RKO (cell line): ENCODE measurements around the gene CDK5.
A peak's percentile ranks its signal among the peaks of the same experiment; 100 is the strongest.

Experiments
- DNase-seq: peaks from one replicate; pipeline ENCODE4 v3.0.0-alpha.2; 2016; ENCODE audit warnings: low spot score

Gene CDK5

DNA sequence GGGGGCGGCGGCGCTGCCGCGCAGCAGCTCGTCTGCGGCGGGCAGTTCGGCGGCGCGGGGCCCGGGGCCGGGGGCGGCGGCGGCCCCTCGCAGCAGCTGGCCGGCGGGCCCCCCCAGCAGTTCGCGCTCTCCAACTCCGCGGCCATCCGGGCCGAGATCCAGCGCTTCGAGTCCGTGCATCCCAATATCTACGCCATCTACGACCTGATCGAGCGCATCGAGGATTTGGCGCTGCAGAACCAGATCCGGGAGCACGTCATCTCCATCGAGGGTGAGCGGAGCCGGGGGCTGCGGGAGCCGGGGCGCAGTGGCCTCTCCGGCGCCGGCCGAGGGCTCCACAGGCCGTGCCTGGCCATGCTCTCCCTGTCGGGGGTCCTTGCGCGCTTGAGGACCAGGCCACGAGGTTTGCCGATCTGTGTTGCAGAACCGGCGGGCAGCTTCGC, 29.1 kb upstream of the CDK5 start:
- peak; percentile 66 for DNase-seq

DNA sequence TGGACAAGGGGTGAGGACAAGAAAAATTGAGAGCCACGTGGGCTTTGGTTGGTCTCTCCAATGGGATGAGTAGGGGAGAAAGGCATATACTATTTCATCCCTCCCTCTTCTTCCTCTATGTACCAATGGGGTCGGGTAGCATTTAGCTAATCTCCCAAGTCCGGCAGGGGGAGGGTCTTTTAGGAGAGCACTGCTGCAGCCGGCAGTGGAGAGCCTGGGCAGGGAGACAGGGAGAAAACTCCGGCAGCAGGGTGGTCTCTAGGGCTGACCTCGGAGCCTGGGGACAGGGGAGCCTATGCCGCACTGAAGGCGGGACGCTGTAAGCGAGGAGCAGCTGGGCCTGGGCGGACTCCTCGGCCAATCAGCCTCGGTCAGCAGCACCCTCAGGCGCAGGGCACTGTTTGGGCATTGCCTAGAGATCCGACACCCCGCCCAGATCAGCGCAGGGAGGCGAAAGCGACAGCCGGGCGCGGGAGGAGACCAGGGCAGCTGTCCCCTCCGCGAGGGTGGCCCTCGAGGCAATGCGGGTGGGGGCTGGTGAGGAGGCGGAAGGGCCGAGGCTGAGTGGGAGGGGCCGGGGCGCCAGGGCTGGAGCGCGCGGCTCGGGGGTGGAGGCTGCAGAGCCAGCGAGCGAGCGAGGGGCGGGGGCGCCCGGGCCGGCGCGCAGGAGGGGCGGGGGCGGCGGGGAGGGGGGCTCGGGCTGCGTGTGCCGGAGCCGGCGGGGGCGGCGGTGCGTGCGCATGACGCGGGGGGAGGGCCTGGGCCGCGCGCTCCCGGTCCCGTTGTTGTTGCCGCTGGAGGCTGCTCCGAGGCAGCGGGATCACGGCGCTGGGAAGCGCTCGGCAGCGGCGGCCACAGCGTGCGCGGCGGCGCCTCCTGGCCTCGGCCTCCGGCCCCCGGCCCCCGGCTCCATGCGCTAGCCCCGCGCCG, 28.3 kb upstream of the CDK5 start, which contains the start of gene AGAP3:
Gene AGAP3, plus strand, starts transcription at position 785 of the 930 bp plus-strand sequence. CDS start 267 bp downstream, outside the sequence.
- peak; percentile 87 for DNase-seq

DNA sequence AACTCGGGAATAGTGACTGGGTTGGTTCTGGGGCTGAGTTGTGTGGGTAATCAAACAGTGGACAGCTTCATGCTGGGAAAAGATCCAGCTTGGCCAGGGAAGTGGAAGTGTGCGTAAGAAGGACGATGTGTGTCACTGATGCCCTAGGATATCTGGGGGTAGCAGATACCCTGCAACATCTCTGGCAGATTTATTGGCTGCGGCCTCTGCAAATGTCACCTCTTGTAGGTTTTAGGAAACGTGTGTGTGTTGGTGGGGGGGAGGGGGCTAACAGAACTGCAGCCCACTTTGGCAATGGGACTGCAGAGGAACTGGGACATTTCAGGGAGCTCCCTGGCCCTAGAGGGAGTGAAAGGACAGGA, 27.6 kb upstream of the CDK5 start:
- no peak for DNase-seq

DNA sequence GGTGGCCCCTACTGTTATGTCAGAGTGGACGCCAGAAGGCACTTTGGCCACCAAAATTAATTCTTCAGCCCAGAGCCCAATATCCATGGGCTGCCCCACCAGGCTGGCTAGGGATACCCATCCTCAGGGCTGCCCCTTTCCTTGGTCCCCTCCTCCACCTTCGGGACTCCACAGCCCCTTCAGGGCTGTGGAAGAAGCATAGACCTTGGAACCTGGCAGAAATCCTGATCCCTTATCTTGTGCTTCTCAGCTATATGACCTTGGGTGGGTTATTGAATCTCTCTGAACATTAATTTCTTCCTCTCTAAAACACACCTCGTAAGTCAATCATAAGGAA, 26.1 kb upstream of the CDK5 start:
- DNase-seq = no peak

DNA sequence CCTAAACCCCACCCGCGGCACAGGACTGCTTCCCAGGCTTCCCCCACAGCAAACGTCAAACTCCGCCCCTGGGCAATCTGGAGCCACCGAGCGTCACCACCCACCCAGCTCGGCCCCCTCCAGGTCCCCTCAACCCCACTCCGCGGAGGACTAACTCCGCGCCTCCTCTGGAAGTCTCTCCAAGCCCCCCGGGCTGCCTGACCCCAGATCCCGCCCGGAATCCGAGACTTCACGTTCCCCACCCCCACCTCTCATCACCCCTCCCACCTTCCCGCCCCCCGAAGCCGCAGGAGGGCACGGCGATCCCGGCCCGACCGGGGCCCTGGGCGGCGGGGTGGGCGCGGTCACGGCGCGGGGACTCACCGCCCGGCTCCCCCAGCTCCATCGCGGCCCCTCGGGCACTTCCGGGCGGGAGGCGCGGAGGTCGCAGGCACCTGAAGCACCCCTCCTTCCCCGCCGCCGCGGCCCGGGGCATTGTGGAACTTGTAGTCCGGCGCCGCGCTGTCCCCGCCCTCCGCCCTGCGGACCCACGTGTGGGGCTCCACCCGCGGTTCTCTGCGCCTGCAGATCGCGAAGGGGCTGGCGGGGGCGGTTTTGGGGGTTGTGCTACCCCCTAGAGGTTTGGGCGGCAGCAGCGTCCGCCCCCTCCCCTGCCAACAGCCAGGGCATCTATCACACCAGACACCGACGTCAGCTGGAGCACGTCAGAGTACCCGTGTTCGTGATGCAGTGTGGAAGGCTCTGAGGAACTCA, 25.6 kb upstream of the CDK5 start, which contains the start of gene TMUB1:
Gene TMUB1, minus strand, starts transcription at position 423 of the 753 bp plus-strand sequence. CDS start 930 bp downstream, outside the sequence.
- DNase-seq = peak; percentile 80

GRCh38 chr7:151082141-151083070, 24.7 kb upstream of the CDK5 start:
- DNase-seq = peak; percentile 61

- peak; percentile 67 for DNase-seq
These were observed 23.7 kb upstream of the CDK5 start for GRCh38 chr7:151081170-151082101.

DNA sequence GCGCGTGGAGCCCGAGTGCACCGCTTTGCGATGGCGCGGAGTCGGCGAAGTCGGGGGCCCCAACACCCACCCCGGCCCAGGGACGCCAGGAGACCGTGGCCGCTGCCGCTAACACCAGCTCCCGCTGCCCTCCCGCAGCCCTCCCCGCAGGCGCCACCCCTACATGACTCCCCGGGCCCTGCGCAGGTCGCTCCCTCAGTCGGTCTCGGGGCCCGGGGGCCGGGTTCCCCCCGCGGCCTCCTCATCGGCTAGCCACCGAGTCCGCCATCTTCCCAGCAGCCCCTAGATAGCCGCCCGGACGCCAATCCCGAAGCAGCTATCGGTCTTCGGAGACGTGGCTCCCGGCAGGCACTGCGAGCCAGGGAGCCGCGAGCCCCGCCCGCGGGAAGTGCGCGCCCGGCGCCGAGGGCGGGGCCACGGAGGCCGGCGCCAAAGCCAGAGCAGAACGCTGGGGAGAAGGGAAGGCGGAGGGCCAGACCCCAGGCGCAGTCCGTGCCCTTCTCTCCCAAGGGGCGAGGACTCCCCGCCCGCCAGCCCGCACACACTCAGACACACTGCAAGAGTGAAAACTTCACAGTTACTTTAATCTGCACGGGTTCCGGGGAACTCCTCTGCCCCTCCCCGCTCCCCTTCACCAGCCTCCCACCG, 22.9 kb upstream of the CDK5 start, which contains the start of gene FASTK:
Gene FASTK, minus strand, starts transcription at position 288 of the 648 bp plus-strand sequence. Its CDS starts 43 bp downstream, at position 245.
- peak; percentile 95 for DNase-seq

- DNase-seq = peak; percentile 77
These were observed 22.4 kb upstream of the CDK5 start for GRCh38 chr7:151080067-151080521.

GRCh38 chr7:151079199-151079910, 21.7 kb upstream of the CDK5 start:
- no peak for DNase-seq

DNA sequence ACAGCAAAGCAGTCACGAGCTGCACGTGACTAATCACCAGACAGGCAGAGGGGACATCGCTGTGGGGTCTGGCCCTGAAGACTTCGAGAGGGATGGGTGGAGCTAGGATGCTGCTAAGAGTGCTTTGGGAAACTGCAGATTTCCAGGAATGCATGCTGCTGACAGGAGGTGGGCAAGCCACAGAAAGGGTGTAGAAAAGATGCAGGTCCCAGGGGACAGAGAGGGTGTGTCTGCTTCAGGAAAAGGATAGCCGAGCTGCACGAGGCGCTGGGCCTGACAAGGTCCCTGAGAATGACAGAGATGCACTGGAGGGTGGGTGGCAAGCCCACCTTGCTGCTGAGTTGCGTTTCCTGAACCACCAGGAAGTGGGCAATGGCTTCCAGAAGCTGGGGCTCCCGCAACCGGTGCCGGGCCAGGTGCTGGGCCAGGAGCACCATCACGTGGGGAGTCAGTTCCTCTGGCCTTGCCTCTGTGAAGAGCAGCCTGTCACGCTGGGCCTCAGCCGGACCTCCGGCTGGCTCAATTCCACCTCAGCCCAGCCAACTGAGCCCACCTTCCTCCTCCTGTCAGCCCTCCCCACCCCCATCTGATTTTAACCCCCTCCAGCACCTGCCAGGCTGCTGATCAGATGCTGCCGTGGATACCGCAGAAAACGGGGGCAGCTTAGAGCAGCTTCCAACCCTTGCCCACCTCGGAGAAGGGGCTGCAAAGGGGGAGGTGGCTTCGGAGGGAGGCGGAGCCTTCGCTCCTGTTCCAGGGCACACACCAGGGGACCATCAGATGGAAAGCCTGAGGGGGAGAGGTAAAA, 20.7 kb upstream of the CDK5 start:
- peak; percentile 55 for DNase-seq

DNA sequence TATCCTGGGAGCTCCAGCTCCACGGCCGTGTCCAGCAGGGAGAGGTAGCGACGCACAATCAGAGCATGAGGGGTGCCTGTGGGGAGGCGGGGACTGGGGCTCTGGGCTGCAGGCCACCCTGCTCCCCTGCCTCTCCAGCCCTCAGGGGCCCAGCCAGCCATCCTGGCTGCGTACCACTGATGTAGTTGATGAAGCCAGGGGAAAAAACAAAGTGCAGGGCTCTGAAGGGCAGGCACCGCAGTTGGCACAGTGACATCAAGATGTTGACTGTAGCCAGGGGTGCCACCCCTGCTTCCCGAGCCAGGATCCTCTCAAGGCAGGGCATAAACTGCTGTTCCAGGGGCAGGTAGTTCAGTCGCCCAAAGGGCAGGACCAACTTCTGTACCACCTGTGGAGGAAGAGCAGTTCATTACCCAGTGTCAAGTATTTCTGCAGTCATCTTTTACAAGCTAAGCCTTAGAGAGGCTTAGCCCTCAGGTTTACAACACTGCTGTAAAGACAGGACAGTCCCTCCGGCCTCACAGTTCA, 20.1 kb upstream of the CDK5 start:
- no peak for DNase-seq

DNA sequence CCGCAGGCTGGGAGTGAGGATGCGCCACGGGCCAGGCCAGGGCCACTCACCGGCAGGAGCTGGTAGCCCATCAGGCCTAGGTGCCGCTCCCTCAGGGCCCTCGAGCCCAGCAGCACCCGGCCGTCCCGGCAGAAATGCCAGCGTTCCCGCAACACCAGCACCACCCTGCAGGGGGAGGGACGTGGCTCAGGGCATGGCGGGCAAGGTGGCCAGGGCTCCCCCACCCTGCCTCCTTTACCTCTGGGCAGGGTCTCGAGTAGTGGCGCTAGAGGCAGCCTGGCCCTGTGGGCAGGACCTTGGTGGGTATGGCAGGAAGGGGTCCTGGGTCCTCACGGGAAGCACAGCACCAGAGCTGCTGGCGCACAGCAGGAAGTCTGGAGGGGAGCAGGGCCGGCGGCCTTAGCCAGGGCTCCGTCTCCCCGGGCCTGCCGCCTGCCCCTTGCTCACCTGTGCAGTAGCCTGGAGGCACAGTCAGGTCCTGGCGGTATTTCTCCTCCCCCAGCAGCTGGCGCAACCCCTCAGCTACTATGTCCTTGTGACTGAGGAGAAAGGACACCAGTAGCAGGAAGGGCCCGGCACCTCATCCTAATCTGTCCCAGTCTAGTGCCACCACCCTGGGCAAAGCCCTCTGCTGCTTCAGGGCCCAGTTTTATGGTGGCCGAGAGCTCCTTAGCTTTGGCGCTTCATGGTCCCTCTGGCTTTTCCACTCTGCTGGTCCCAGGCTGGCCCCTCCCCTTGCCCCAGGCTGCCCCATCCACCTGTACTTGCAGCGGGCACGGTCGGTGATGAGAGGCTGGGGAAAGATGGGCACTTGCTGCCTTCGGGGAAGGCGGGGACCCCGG, 19.4 kb upstream of the CDK5 start:
- peak; percentile 42 for DNase-seq

DNA sequence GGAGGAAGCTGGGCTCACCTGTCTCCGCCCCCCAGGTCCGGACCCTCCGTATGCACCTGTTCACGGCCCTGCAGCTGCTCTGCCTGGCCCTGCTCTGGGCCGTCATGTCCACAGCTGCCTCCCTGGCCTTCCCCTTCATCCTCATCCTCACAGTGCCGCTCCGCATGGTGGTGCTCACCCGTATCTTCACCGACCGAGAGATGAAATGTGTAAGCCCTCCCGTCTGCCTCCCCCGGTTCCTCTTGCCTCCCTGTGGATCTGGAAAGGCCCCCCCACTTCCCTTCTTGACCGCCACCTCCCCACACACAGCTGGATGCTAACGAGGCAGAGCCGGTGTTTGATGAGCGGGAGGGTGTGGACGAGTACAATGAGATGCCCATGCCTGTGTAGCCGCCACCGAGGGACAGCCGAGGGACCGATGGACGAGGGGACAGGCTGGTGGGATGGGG, 18.3 kb upstream of the CDK5 start:
- DNase-seq = no peak

GRCh38 chr7:151075662-151075971, 17.9 kb upstream of the CDK5 start:
- no peak for DNase-seq

- DNase-seq = no peak
These were observed 17.3 kb upstream of the CDK5 start for GRCh38 chr7:151074817-151075661.
